HuH-7 (cell line): ENCODE data around the gene DEXI.

ENCODE experiments used
- DNase-seq: peaks from one replicate; pipeline ENCODE4 v3.0.0; 2011; ENCODE audit warnings: low spot score

The DEXI gene

GRCh38 chr16:10942352-10943063, at the start of gene DEXI:
Gene DEXI (minus strand): TSS chr16:10942468. CDS start chr16:10942005, 463 bp downstream.
- DNase-seq = peak; percentile 97

GRCh38 chr16:10990378-10990777, 48.1 kb upstream of the DEXI start:
- DNase-seq = no peak

- DNase-seq = no peak
These were observed 47.3 kb upstream of the DEXI start for GRCh38 chr16:10989559-10989958.

- DNase-seq = no peak
These were observed 46.6 kb upstream of the DEXI start for GRCh38 chr16:10988879-10989278.

- DNase-seq = peak; percentile 37
These were observed 46.0 kb upstream of the DEXI start for GRCh38 chr16:10988164-10988803.

GRCh38 chr16:10987361-10988163, 45.3 kb upstream of the DEXI start:
- no peak for DNase-seq

- no peak for DNase-seq
These were observed 42.2 kb upstream of the DEXI start for GRCh38 chr16:10984509-10984908.

- DNase-seq = no peak
These were observed 40.9 kb upstream of the DEXI start for GRCh38 chr16:10983159-10983558.

GRCh38 chr16:10982465-10983150, 40.3 kb upstream of the DEXI start:
- no peak for DNase-seq

GRCh38 chr16:10981697-10982216, 39.5 kb upstream of the DEXI start:
- no peak for DNase-seq

- DNase-seq = no peak
These were observed 38.5 kb upstream of the DEXI start for GRCh38 chr16:10980813-10981212.

GRCh38 chr16:10979717-10980601, 37.7 kb upstream of the DEXI start:
- no peak for DNase-seq

- no peak for DNase-seq
These were observed 36.7 kb upstream of the DEXI start for GRCh38 chr16:10978871-10979446.

- DNase-seq = no peak
These were observed 35.9 kb upstream of the DEXI start for GRCh38 chr16:10978124-10978523.

GRCh38 chr16:10976634-10977033, 34.4 kb upstream of the DEXI start:
- DNase-seq = no peak

- no peak for DNase-seq
These were observed 30.7 kb upstream of the DEXI start for GRCh38 chr16:10972819-10973464.

- DNase-seq = no peak
These were observed 30.0 kb upstream of the DEXI start for GRCh38 chr16:10972108-10972818.

GRCh38 chr16:10971560-10971961, 29.3 kb upstream of the DEXI start:
- DNase-seq = peak; percentile 32

GRCh38 chr16:10970065-10970464, 27.8 kb upstream of the DEXI start:
- no peak for DNase-seq

GRCh38 chr16:10969615-10970014, 27.3 kb upstream of the DEXI start:
- no peak for DNase-seq
